Measurements from ENCODE around the gene CELA3B. TPM values are rescaled to one million over a fixed set of nuclear protein-coding genes. Genes with fewer than 3 reads are reported as not detected.
A peak's percentile ranks its signal among the peaks of the same experiment; 100 is the strongest.

Gene CELA3B
- total and polyA plus RNA-seq, 5 donors from 2014 or later: not detected

GRCh38 chr1:21935393-21935804, 41.4 kb upstream of the CELA3B start:
- Histone ChIP-seq H3K27me3 (ENCODE audit: control insufficient read depth, insufficient read depth, low read length) (peaks cover under 1% of the 10 kb centered on the region), H3K9me3 (ENCODE audit: control insufficient read depth in 2 of 2, low read length in 2 of 2) (no peaks in the 10 kb centered on the region), H3K27ac (ENCODE audit: insufficient read depth, low read length, poor library complexity, severe bottlenecking) (no peak overlapping the region), H3K4me3 (ENCODE audit: low read depth, low read length) (no peak overlapping the region), H3K36me3 (ENCODE audit: control insufficient read depth, insufficient read depth, low read length) (no peaks in the 10 kb centered on the region), H3K4me1 (ENCODE audit: control insufficient read depth, insufficient read depth, low read length, poor library complexity, severe bottlenecking) (peaks cover 10% of the 10 kb centered on the region)
- Mint-ChIP-seq H3K27ac (peak overlapping the region in 1 of 3 donors; percentile 20), H3K27me3 (peaks cover 35% of the 10 kb centered on the region), H3K36me3 (peaks cover 4% of the 10 kb centered on the region), H3K4me1 (peaks cover 0 to 23% (median 6%) of the 10 kb centered on the region in 4 donors), H3K9me3 (no peaks in the 10 kb centered on the region), H3K4me3 (peak overlapping the region in 3 of 4 donors; percentile 72 to 88 (median 78))
- ATAC-seq (ENCODE audit: low read depth in 2 of 2) (no peak), DNase-seq (no peak)

GRCh38 chr1:21935891-21936365, 40.9 kb upstream of the CELA3B start:
- H3K27ac Mint-ChIP-seq: no peak overlapping the region
- ATAC-seq (ENCODE audit: low read depth in 2 of 2): no peak
- peaks cover 4% of the 10 kb centered on the region for H3K36me3 Mint-ChIP-seq
- Histone ChIP-seq H3K27ac (ENCODE audit: insufficient read depth, low read length, poor library complexity, severe bottlenecking) (no peak overlapping the region), H3K27me3 (ENCODE audit: control insufficient read depth, insufficient read depth, low read length) (peaks cover 2% of the 10 kb centered on the region), H3K4me1 (ENCODE audit: control insufficient read depth, insufficient read depth, low read length, poor library complexity, severe bottlenecking) (peaks cover 10% of the 10 kb centered on the region), H3K9me3 (ENCODE audit: control insufficient read depth in 2 of 2, low read length in 2 of 2) (no peaks in the 10 kb centered on the region), H3K36me3 (ENCODE audit: control insufficient read depth, insufficient read depth, low read length) (no peaks in the 10 kb centered on the region), H3K4me3 (ENCODE audit: low read depth, low read length) (no peak overlapping the region)
- no peaks in the 10 kb centered on the region for H3K9me3 Mint-ChIP-seq
- peaks cover 35% of the 10 kb centered on the region for H3K27me3 Mint-ChIP-seq
- H3K4me1 Mint-ChIP-seq: peaks cover 0 to 23% (median 6%) of the 10 kb centered on the region in 4 donors
- DNase-seq: no peak
- H3K4me3 Mint-ChIP-seq: peak overlapping the region in 3 of 4 donors; percentile 54 to 78 (median 73)

- peaks cover 10% of the 10 kb centered on the region for H3K4me1 ChIP-seq (ENCODE audit: control insufficient read depth, insufficient read depth, low read length, poor library complexity, severe bottlenecking)
- DNase-seq (peak in 1 of 3 donors; percentile 8), ATAC-seq (ENCODE audit: low read depth in 2 of 2) (no peak)
- H3K27ac ChIP-seq (ENCODE audit: insufficient read depth, low read length, poor library complexity, severe bottlenecking): no peak overlapping the region
- Mint-ChIP-seq H3K36me3 (peaks cover 4% of the 10 kb centered on the region), H3K4me1 (peaks cover 0 to 23% (median 6%) of the 10 kb centered on the region in 4 donors), H3K27me3 (peaks cover 35% of the 10 kb centered on the region), H3K4me3 (peak overlapping the region in 3 of 4 donors; percentile 54 to 78 (median 73)), H3K9me3 (no peaks in the 10 kb centered on the region), H3K27ac (no peak overlapping the region)
- H3K36me3 ChIP-seq (ENCODE audit: control insufficient read depth, insufficient read depth, low read length): no peaks in the 10 kb centered on the region
- no peak overlapping the region for H3K4me3 ChIP-seq (ENCODE audit: low read depth, low read length)
- H3K9me3 ChIP-seq (ENCODE audit: control insufficient read depth in 2 of 2, low read length in 2 of 2): no peaks in the 10 kb centered on the region
- H3K27me3 ChIP-seq (ENCODE audit: control insufficient read depth, insufficient read depth, low read length): peaks cover 2% of the 10 kb centered on the region
These were observed 40.3 kb upstream of the CELA3B start for GRCh38 chr1:21936366-21937031.

GRCh38 chr1:21937034-21937371, 39.8 kb upstream of the CELA3B start, which contains the start of gene HSPG2:
Gene HSPG2 (minus strand): TSS chr1:21937310. CDS start chr1:21937217, 93 bp downstream.
- no peaks in the 10 kb centered on the region for H3K9me3 ChIP-seq (ENCODE audit: control insufficient read depth in 2 of 2, low read length in 2 of 2)
- peak within 1 kb of the TSS; percentile 67 for H3K4me3 ChIP-seq (ENCODE audit: low read depth, low read length)
- H3K27ac ChIP-seq (ENCODE audit: insufficient read depth, low read length, poor library complexity, severe bottlenecking): no peak within 1 kb of the TSS
- H3K36me3 ChIP-seq (ENCODE audit: control insufficient read depth, insufficient read depth, low read length): no peaks in the 10 kb centered on the region
- H3K4me3 Mint-ChIP-seq: peak within 1 kb of the TSS; percentile 84 to 99 (median 92)
- H3K36me3 Mint-ChIP-seq: peaks cover 4% of the 10 kb centered on the region
- ATAC-seq (ENCODE audit: low read depth in 2 of 2) (peak; percentile 28 to 33), DNase-seq (no peak)
- peaks cover 35% of the 10 kb centered on the region for H3K27me3 Mint-ChIP-seq
- H3K27ac Mint-ChIP-seq: peak within 1 kb of the TSS in 2 of 3 donors; percentile 40 to 92
- peaks cover 10% of the 10 kb centered on the region for H3K4me1 ChIP-seq (ENCODE audit: control insufficient read depth, insufficient read depth, low read length, poor library complexity, severe bottlenecking)
- H3K27me3 ChIP-seq (ENCODE audit: control insufficient read depth, insufficient read depth, low read length): peaks cover 2% of the 10 kb centered on the region
- H3K9me3 Mint-ChIP-seq: no peaks in the 10 kb centered on the region
- H3K4me1 Mint-ChIP-seq: peaks cover 0 to 23% (median 6%) of the 10 kb centered on the region in 4 donors

- Mint-ChIP-seq H3K27ac (peak overlapping the region in 2 of 3 donors; percentile 40 to 92), H3K27me3 (peaks cover 35% of the 10 kb centered on the region), H3K4me3 (peak overlapping the region; percentile 84 to 99 (median 92)), H3K36me3 (peaks cover 4% of the 10 kb centered on the region), H3K4me1 (peaks cover 0 to 24% (median 6%) of the 10 kb centered on the region in 4 donors), H3K9me3 (no peaks in the 10 kb centered on the region)
- no peak overlapping the region for H3K27ac ChIP-seq (ENCODE audit: insufficient read depth, low read length, poor library complexity, severe bottlenecking)
- DNase-seq (peak; percentile 39 to 59 (median 59)), ATAC-seq (ENCODE audit: low read depth in 2 of 2) (peak; percentile 86 to 87)
- H3K9me3 ChIP-seq (ENCODE audit: control insufficient read depth in 2 of 2, low read length in 2 of 2): no peaks in the 10 kb centered on the region
- peaks cover 10% of the 10 kb centered on the region for H3K4me1 ChIP-seq (ENCODE audit: control insufficient read depth, insufficient read depth, low read length, poor library complexity, severe bottlenecking)
- H3K36me3 ChIP-seq (ENCODE audit: control insufficient read depth, insufficient read depth, low read length): no peaks in the 10 kb centered on the region
- H3K27me3 ChIP-seq (ENCODE audit: control insufficient read depth, insufficient read depth, low read length): peaks cover 2% of the 10 kb centered on the region
- H3K4me3 ChIP-seq (ENCODE audit: low read depth, low read length): peak overlapping the region; percentile 67
These were observed 39.3 kb upstream of the CELA3B start for GRCh38 chr1:21937372-21938121.

- DNase-seq (no peak), ATAC-seq (ENCODE audit: low read depth in 2 of 2) (no peak)
- Mint-ChIP-seq H3K36me3 (peaks cover 4% of the 10 kb centered on the region), H3K4me1 (peaks cover 0 to 22% (median 6%) of the 10 kb centered on the region in 4 donors), H3K9me3 (no peaks in the 10 kb centered on the region), H3K27me3 (peaks cover 34% of the 10 kb centered on the region), H3K27ac (peak overlapping the region in 1 of 3 donors; percentile 40), H3K4me3 (peak overlapping the region; percentile 61 to 99 (median 86))
- H3K4me3 ChIP-seq (ENCODE audit: low read depth, low read length): no peak overlapping the region
- no peak overlapping the region for H3K27ac ChIP-seq (ENCODE audit: insufficient read depth, low read length, poor library complexity, severe bottlenecking)
- peaks cover 2% of the 10 kb centered on the region for H3K27me3 ChIP-seq (ENCODE audit: control insufficient read depth, insufficient read depth, low read length)
- H3K9me3 ChIP-seq (ENCODE audit: control insufficient read depth in 2 of 2, low read length in 2 of 2): no peaks in the 10 kb centered on the region
- no peaks in the 10 kb centered on the region for H3K36me3 ChIP-seq (ENCODE audit: control insufficient read depth, insufficient read depth, low read length)
- H3K4me1 ChIP-seq (ENCODE audit: control insufficient read depth, insufficient read depth, low read length, poor library complexity, severe bottlenecking): peaks cover 10% of the 10 kb centered on the region
These were observed 37.9 kb upstream of the CELA3B start for GRCh38 chr1:21938732-21939538.

GRCh38 chr1:21939650-21940374, 37.0 kb upstream of the CELA3B start:
- H3K9me3 ChIP-seq (ENCODE audit: control insufficient read depth in 2 of 2, low read length in 2 of 2): no peaks in the 10 kb centered on the region
- no peak overlapping the region for H3K4me3 ChIP-seq (ENCODE audit: low read depth, low read length)
- no peak for DNase-seq
- Mint-ChIP-seq H3K27ac (no peak overlapping the region), H3K27me3 (peaks cover 26% of the 10 kb centered on the region), H3K4me1 (peaks cover 0 to 19% (median 6%) of the 10 kb centered on the region in 4 donors), H3K36me3 (peaks cover 4% of the 10 kb centered on the region), H3K9me3 (peaks cover 0 to 2% (median 0%) of the 10 kb centered on the region in 7 donors), H3K4me3 (peak overlapping the region in 2 of 4 donors; percentile 35 to 80)
- H3K27ac ChIP-seq (ENCODE audit: insufficient read depth, low read length, poor library complexity, severe bottlenecking): no peak overlapping the region
- H3K4me1 ChIP-seq (ENCODE audit: control insufficient read depth, insufficient read depth, low read length, poor library complexity, severe bottlenecking): peaks cover 10% of the 10 kb centered on the region
- H3K27me3 ChIP-seq (ENCODE audit: control insufficient read depth, insufficient read depth, low read length): peaks cover 2% of the 10 kb centered on the region
- H3K36me3 ChIP-seq (ENCODE audit: control insufficient read depth, insufficient read depth, low read length): no peaks in the 10 kb centered on the region
- ATAC-seq (ENCODE audit: low read depth in 2 of 2): no peak
